ENCODE results near the gene RFLNA.

DNA sequence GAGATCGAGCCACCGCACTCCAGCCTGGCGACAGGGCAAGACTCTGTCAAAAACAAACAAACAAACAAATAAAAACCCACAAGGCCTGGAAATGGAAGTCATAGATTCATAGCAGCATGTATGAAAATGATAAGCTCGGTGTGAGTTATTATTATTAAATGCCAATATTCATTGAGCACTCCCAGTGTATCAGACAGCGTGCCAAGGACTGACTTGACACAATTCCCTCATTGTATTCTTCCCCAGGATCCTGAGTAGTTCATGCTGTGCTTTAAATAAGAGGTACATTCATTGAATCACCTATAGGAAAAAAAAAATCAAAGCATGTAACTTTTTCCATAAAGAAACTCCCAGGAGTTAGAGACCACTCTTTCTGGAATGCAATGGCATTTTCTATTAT is 12.6 kb upstream of the RFLNA start:
- TF ChIP-seq, protein P1, sequence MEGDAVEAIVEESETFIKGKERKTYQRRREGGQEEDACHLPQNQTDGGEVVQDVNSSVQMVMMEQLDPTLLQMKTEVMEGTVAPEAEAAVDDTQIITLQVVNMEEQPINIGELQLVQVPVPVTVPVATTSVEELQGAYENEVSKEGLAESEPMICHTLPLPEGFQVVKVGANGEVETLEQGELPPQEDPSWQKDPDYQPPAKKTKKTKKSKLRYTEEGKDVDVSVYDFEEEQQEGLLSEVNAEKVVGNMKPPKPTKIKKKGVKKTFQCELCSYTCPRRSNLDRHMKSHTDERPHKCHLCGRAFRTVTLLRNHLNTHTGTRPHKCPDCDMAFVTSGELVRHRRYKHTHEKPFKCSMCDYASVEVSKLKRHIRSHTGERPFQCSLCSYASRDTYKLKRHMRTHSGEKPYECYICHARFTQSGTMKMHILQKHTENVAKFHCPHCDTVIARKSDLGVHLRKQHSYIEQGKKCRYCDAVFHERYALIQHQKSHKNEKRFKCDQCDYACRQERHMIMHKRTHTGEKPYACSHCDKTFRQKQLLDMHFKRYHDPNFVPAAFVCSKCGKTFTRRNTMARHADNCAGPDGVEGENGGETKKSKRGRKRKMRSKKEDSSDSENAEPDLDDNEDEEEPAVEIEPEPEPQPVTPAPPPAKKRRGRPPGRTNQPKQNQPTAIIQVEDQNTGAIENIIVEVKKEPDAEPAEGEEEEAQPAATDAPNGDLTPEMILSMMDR (IDR thresholded peaks at IDR 0.05): no peak
- TF ChIP-seq POLR2A (IDR thresholded peaks at IDR 0.05) (no peak), EP300 (IDR thresholded peaks at IDR 0.05) (no peak)

All from sigmoid colon (tissue), 4 donors.